Measurements from ENCODE around the gene FXYD6.
A peak's percentile ranks its signal among the peaks of the same experiment; 100 is the strongest.
"Not testable (repeated sequence)": the region's sequence is repeated elsewhere in the genome, so short reads cannot be mapped to it uniquely, and the experiment has no call there.

FXYD6 gene, protein sequence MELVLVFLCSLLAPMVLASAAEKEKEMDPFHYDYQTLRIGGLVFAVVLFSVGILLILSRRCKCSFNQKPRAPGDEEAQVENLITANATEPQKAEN

GRCh38 chr11:117876341-117877119 lies at the start of gene FXYD6:
FXYD6 (minus strand) TSS chr11:117876658; CDS start chr11:117842776, 33,882 bp downstream.
- Mint-ChIP-seq H3K9me3 (no peaks in the 10 kb centered on the region), H3K36me3 (ENCODE audit: low read depth) (no peaks in the 10 kb centered on the region), H3K4me3 (peak within 1 kb of the TSS; percentile 93), H3K27me3 (ENCODE audit: low read depth, poor library complexity) (peaks cover 84% of the 10 kb centered on the region), H3K27ac (no peak within 1 kb of the TSS), H3K4me1 (peaks cover 54% of the 10 kb centered on the region)
- peak; percentile 78 for DNase-seq
- TF ChIP-seq CTCF (IDR thresholded peaks at IDR 0.05) = no peak

DNA sequence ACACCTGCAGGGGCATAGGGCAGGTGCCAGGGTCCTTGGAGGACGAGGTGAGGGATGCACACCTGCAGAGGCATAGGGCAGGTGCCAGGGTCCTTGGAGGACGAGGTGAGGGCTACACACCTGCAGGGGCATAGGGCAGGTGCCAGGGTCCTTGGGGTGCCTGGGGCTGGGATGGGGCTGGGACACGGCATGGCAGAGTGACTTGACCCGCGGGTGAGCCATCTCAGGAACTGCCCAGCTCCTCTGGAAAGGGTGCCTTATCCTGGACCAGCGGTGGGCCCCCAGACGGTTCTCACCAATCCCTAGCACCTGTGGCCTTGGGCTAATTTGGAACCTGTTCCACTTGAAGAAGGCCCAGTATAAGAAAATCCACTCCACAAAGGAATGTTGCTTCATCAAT lies 49.7 kb upstream of the FXYD6 start:
- H3K27me3 Mint-ChIP-seq (ENCODE audit: low read depth, poor library complexity) = peaks cover 40% of the 10 kb centered on the region
- DNase-seq; H3K9me3 Mint-ChIP-seq; H3K27ac Mint-ChIP-seq; H3K4me3 Mint-ChIP-seq; H3K36me3 Mint-ChIP-seq (ENCODE audit: low read depth): not testable (repeated sequence)
- H3K4me1 Mint-ChIP-seq = peaks cover 21% of the 10 kb centered on the region

DNA sequence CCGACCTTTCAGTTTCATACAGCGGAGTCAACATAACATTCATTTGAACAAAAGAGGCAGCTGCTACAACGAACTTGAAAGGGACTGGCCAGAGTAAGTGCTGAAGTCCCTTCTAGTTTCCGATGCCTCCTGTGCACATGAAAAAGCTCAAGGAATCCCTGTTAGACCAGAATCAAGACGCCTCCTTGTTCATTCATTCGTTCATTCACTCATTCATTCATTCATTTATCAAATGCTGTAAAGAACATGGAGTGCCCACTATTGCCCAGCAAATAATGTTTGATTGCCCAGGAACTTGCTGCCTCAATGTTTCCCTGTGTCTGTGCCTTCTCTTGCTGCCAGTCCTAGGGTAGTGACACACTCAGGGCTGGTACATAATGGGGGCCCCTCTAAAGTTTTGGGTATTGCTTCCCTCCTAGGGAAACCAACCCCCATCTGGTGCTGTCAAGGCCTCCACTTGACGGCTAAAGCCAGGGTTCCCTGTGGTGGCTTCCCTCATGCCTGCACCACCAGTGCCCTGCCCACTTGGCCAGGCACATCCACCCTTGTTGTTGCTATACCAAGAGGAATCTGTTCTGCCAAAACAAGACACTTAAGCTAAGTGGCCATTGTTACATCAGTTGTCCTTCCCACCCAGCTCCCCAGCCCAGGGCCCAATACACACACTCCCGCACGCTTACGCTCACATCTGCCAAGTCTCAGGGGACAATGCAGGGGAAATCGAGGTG lies 48.9 kb upstream of the FXYD6 start:
- no peak overlapping the region for H3K27ac Mint-ChIP-seq
- no peak overlapping the region for H3K4me3 Mint-ChIP-seq
- H3K27me3 Mint-ChIP-seq (ENCODE audit: low read depth, poor library complexity) = peaks cover 40% of the 10 kb centered on the region

GRCh38 chr11:117924631-117925170 lies 48.2 kb upstream of the FXYD6 start:
- DNase-seq = no peak
- Mint-ChIP-seq H3K9me3 (no peaks in the 10 kb centered on the region), H3K36me3 (ENCODE audit: low read depth) (no peaks in the 10 kb centered on the region), H3K4me1 (peaks cover 20% of the 10 kb centered on the region), H3K27me3 (ENCODE audit: low read depth, poor library complexity) (peaks cover 35% of the 10 kb centered on the region), H3K27ac (no peak overlapping the region), H3K4me3 (no peak overlapping the region)
- TF ChIP-seq CTCF (IDR thresholded peaks at IDR 0.05) = no peak

More for the DNA sequence above, 48.9 kb upstream of the FXYD6 start:
- Mint-ChIP-seq H3K36me3 (ENCODE audit: low read depth) (no peaks in the 10 kb centered on the region), H3K4me1 (peaks cover 23% of the 10 kb centered on the region), H3K9me3 (no peaks in the 10 kb centered on the region)
- DNase-seq = no peak
- TF ChIP-seq CTCF (IDR thresholded peaks at IDR 0.05) = no peak

DNA sequence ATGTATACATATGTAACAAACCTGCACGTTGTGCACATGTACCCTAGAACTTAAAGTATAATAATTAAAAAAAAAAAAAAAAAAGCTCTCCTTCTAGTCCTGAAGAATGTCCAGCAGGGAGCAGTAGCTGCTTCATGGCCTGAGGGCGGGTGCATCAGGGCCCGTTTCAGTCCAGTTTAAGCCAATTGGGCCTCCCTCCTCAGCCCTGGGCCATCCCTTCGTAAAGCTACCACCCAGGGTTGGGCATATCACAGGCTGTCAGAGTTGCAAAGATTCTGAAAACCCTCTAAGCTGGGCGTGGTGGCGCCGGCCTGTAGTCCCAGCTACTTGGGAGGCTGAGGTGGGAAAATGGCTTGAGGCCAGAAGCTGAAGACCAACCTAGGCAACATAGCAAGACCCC lies 47.3 kb upstream of the FXYD6 start:
- no peaks in the 10 kb centered on the region for H3K36me3 Mint-ChIP-seq (ENCODE audit: low read depth)
- no peak overlapping the region for H3K27ac Mint-ChIP-seq
- TF ChIP-seq CTCF (IDR thresholded peaks at IDR 0.05) = no peak
- H3K4me1 Mint-ChIP-seq = peaks cover 14% of the 10 kb centered on the region
- no peak overlapping the region for H3K4me3 Mint-ChIP-seq
- no peaks in the 10 kb centered on the region for H3K9me3 Mint-ChIP-seq
- peaks cover 36% of the 10 kb centered on the region for H3K27me3 Mint-ChIP-seq (ENCODE audit: low read depth, poor library complexity)
- no peak for DNase-seq

DNA sequence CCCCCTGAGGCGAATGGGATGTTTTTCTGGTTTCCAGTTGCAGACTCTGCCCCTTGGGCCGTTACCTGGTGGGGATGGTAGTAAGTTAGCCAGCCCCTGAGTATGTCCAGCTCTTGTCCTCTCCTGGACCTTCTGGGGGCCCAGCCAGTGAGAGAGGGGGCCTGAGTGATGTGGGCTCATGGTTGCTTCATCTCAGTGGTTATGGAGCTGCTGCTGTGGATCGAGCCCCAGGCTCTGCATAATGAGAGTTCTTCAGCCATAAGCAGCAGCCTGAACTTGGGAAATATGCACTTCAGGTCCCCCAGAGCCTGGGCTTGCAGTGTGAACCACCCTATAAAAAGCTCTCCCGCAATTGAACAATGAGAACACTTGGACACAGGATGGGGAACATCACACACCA lies 46.8 kb upstream of the FXYD6 start:
- Mint-ChIP-seq H3K4me1 (peaks cover 11% of the 10 kb centered on the region), H3K4me3 (no peak overlapping the region), H3K9me3 (no peaks in the 10 kb centered on the region), H3K27me3 (ENCODE audit: low read depth, poor library complexity) (peaks cover 36% of the 10 kb centered on the region), H3K36me3 (ENCODE audit: low read depth) (no peaks in the 10 kb centered on the region), H3K27ac (no peak overlapping the region)
- DNase-seq = no peak
- no peak for TF ChIP-seq CTCF (IDR thresholded peaks at IDR 0.05)
